Lung (tissue), 12 donors: ENCODE measurements around the gene SERPINA10. TPM values are rescaled to one million over a fixed set of nuclear protein-coding genes. Genes with fewer than 3 reads are reported as not detected.
A peak's percentile ranks its signal among the peaks of the same experiment; 100 is the strongest.

Experiments used
- ATAC-seq: fragments of 200-7000 bp; cut with Tn5 transposase; one replicate; pipeline ENCODE4 v1.9.1; 2020; ENCODE audit warnings: moderate number of reproducible peaks; ENCODE audit not compliant: insufficient read depth, low FRiP score
- DNase-seq, 3 donors: peaks; one replicate each; pipeline ENCODE4 v3.0.0-alpha.2; 2013 to 2017
- H3K27ac ChIP-seq, 2 donors: one replicate each; pipeline ENCODE4 v1.5.1; 2013; ENCODE audit warnings: mild to moderate bottlenecking in 2 of 2, moderate library complexity in 2 of 2, control low read depth in 1 of 2, inconsistent platforms in 1 of 2, low read depth in 1 of 2, low read length in 1 of 2
- H3K27me3 ChIP-seq, 3 donors: one replicate each; pipeline ENCODE4 v1.5.1; 2013; ENCODE audit warnings: low read length in 2 of 3; ENCODE audit not compliant: control insufficient read depth in 3 of 3, insufficient read depth in 3 of 3
- H3K36me3 ChIP-seq, 4 donors: one replicate each; pipeline ENCODE4 v1.5.1; 2013; ENCODE audit warnings: low read length in 4 of 4, mild to moderate bottlenecking in 1 of 4, moderate library complexity in 1 of 4; ENCODE audit not compliant: control insufficient read depth in 4 of 4, insufficient read depth in 4 of 4
- H3K4me1 ChIP-seq, 5 donors: one replicate each; pipeline ENCODE4 v1.5.1; 2013; ENCODE audit warnings: low read length in 5 of 5, mild to moderate bottlenecking in 2 of 5, moderate library complexity in 1 of 5; ENCODE audit not compliant: control insufficient read depth in 5 of 5, insufficient read depth in 5 of 5
- H3K4me3 ChIP-seq: one replicate; pipeline ENCODE4 v1.5.1; 2013; ENCODE audit warnings: mild to moderate bottlenecking, control low read depth, moderate library complexity
- H3K9ac ChIP-seq, 2 donors: one replicate each; pipeline ENCODE4 v1.5.1; 2013; ENCODE audit warnings: low read length in 2 of 2, control low read depth in 1 of 2; ENCODE audit not compliant: insufficient read depth in 1 of 2
- H3K9me3 ChIP-seq, 4 donors: one replicate each; pipeline ENCODE4 v1.5.1; 2013; ENCODE audit warnings: low read length in 3 of 4, mild to moderate bottlenecking in 1 of 4, moderate library complexity in 1 of 4; ENCODE audit not compliant: control insufficient read depth in 4 of 4, insufficient read depth in 3 of 4
- WGBS, 2 donors: extraction: QIAGEN DNeasy Blood & Tissue Kit; methylation state at CpG; one replicate each; pipeline ENCODE4 v1.1.7; 2013; 5-methylcytosine and 5-hydroxymethylcytosine counted together
- polyA plus RNA-seq, 2 donors: library from polyadenylated mRNA; stranded (reverse); fragments of 200-250 nt; gene quantifications; one replicate each; pipeline ENCODE4 v1.2.1, GENCODE V29; 2013
- total RNA-seq, 2 donors: library from RNA; depleted of rRNA in 1 of 2; stranded (reverse); fragments of >200 nt in 1 of 2; gene quantifications; one replicate each; pipeline ENCODE4 v1.2.1, GENCODE V29; 2014 to 2021
- TF ChIP-seq, protein P1 (sequence below): IDR thresholded peaks from 2 replicates; pipeline ENCODE4 v1.5.1; 2012; ENCODE audit warnings: mild to moderate bottlenecking; ENCODE audit errors: control extremely low read depth, extremely low read depth
- donor health status: control.
- donor health status: control.
- donor health status: Bipolar disorder and iron deficiency.
- donor health status: healthy.
- donor health status: DM: yes; HTN: yes; CAD: no.

The SERPINA10 gene
- total and polyA plus RNA-seq, 4 donors = 0.21 TPM; not detected in 3

GRCh38 chr14:94322648-94323570 is 29.8 kb upstream of the SERPINA10 start, which contains the start of gene SERPINA6:
Gene SERPINA6 (minus strand): TSS chr14:94323336. CDS start chr14:94314648, 8,688 bp downstream.
- TF ChIP-seq, protein P1, sequence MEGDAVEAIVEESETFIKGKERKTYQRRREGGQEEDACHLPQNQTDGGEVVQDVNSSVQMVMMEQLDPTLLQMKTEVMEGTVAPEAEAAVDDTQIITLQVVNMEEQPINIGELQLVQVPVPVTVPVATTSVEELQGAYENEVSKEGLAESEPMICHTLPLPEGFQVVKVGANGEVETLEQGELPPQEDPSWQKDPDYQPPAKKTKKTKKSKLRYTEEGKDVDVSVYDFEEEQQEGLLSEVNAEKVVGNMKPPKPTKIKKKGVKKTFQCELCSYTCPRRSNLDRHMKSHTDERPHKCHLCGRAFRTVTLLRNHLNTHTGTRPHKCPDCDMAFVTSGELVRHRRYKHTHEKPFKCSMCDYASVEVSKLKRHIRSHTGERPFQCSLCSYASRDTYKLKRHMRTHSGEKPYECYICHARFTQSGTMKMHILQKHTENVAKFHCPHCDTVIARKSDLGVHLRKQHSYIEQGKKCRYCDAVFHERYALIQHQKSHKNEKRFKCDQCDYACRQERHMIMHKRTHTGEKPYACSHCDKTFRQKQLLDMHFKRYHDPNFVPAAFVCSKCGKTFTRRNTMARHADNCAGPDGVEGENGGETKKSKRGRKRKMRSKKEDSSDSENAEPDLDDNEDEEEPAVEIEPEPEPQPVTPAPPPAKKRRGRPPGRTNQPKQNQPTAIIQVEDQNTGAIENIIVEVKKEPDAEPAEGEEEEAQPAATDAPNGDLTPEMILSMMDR = no peak
- 69 to 83% methylated on average over 15 of the region's 15 CpGs for WGBS, 2 donors
- ATAC-seq = peak; percentile 34
- H3K4me3 ChIP-seq = no peak within 1 kb of the TSS
- DNase-seq = no peak
- no peak within 1 kb of the TSS for H3K27ac ChIP-seq
- H3K27me3 ChIP-seq = no peaks in the 10 kb centered on the region
- H3K4me1 ChIP-seq = no peaks in the 10 kb centered on the region
- H3K9ac ChIP-seq = no peak within 1 kb of the TSS
- H3K36me3 ChIP-seq = no peaks in the 10 kb centered on the region
- peaks cover 0 to 2% (median 0%) of the 10 kb centered on the region in 4 donors for H3K9me3 ChIP-seq

GRCh38 chr14:94321421-94322271 is 28.6 kb upstream of the SERPINA10 start:
- Histone ChIP-seq H3K9me3 (no peaks in the 10 kb centered on the region), H3K27ac (no peak overlapping the region), H3K4me1 (no peaks in the 10 kb centered on the region), H3K36me3 (no peaks in the 10 kb centered on the region), H3K27me3 (no peaks in the 10 kb centered on the region), H3K9ac (no peak overlapping the region), H3K4me3 (no peak overlapping the region)
- 80 to 83% methylated on average over 5 of the region's 5 CpGs for WGBS, 2 donors
- ATAC-seq (no peak), DNase-seq (no peak)
- TF ChIP-seq, protein P1 = no peak

- DNase-seq (peak in 2 of 3 donors; percentile 6 to 7), ATAC-seq (no peak)
- H3K4me3 ChIP-seq = no peak overlapping the region
- WGBS, 2 donors = 69 to 70% methylated on average over 5 of the region's 5 CpGs
- no peaks in the 10 kb centered on the region for H3K9me3 ChIP-seq
- H3K27me3 ChIP-seq = no peaks in the 10 kb centered on the region
- no peaks in the 10 kb centered on the region for H3K36me3 ChIP-seq
- H3K9ac ChIP-seq = no peak overlapping the region
- no peaks in the 10 kb centered on the region for H3K4me1 ChIP-seq
- no peak overlapping the region for H3K27ac ChIP-seq
- TF ChIP-seq, protein P1 = no peak
These were observed 27.2 kb upstream of the SERPINA10 start for GRCh38 chr14:94320243-94320642.
